ENCODE results near the gene MACIR. TPM values are rescaled to one million over a fixed set of nuclear protein-coding genes. Genes with fewer than 3 reads are reported as not detected.

MACIR gene
- total RNA-seq, 1 donor from 2014 or later, result 11.9 TPM

- no peak overlapping the region for H3K27ac Mint-ChIP-seq
- H3K4me3 Mint-ChIP-seq, result no peak overlapping the region
- H3K4me1 Mint-ChIP-seq (ENCODE audit: low read depth), result no peaks in the 10 kb centered on the region
- intact Hi-C loops (cut with micrococcal nuclease), result loop anchor here (1.0 to 10.0 kb wide), 6 partner anchors 86 to 689 kb away; partner anchors contain the start of genes GIN1 and PPIP5K2
- peaks cover 26% of the 10 kb centered on the region for H3K27me3 Mint-ChIP-seq (ENCODE audit: insufficient read depth)
- no peak for DNase-seq (ENCODE audit: low spot score)
- no peaks in the 10 kb centered on the region for H3K36me3 Mint-ChIP-seq (ENCODE audit: low read depth)
- H3K9me3 Mint-ChIP-seq, result no peaks in the 10 kb centered on the region
Measured at GRCh38 chr5:103224894-103225246, 33.7 kb upstream of the MACIR start.

DNA sequence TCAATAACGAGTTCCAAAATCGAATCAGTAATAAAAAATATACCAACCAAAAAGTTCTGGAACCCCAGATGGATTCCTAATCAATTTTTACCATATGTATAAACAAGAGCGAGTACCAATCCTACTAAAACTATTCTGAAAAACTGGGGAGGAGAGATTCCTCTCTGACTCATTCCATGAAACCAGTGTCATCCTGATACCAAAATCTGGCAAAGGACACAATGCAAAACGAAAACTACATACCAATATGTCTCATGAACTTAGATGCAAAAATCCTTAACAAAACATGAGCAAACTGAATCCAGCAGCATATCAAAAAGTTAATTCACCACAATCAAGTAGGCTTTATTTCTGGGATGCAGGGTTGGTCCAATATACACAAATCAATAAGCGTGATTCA is 30.5 kb upstream of the MACIR start:
- Mint-ChIP-seq H3K9me3 (no peaks in the 10 kb centered on the region), H3K4me3 (no peak overlapping the region), H3K4me1 (ENCODE audit: low read depth) (no peaks in the 10 kb centered on the region), H3K27ac (no peak overlapping the region), H3K27me3 (ENCODE audit: insufficient read depth) (peaks cover 29% of the 10 kb centered on the region), H3K36me3 (ENCODE audit: low read depth) (no peaks in the 10 kb centered on the region)
- intact Hi-C loops (cut with micrococcal nuclease), result loop anchor here (10.0 kb wide), 2 partner anchors 183 to 443 kb away; no protein-coding TSS in a partner anchor
- DNase-seq (ENCODE audit: low spot score), result no peak

GRCh38 chr5:103228588-103228987 is 30.0 kb upstream of the MACIR start:
- H3K36me3 Mint-ChIP-seq (ENCODE audit: low read depth), result no peaks in the 10 kb centered on the region
- intact Hi-C loops (cut with micrococcal nuclease), result loop anchor here (10.0 kb wide), 2 partner anchors 184 to 444 kb away; no protein-coding TSS in a partner anchor
- H3K9me3 Mint-ChIP-seq, result no peaks in the 10 kb centered on the region
- H3K27ac Mint-ChIP-seq, result no peak overlapping the region
- no peak overlapping the region for H3K4me3 Mint-ChIP-seq
- DNase-seq (ENCODE audit: low spot score), result no peak
- no peaks in the 10 kb centered on the region for H3K4me1 Mint-ChIP-seq (ENCODE audit: low read depth)
- peaks cover 31% of the 10 kb centered on the region for H3K27me3 Mint-ChIP-seq (ENCODE audit: insufficient read depth)

- Mint-ChIP-seq H3K27ac (no peak overlapping the region), H3K9me3 (no peaks in the 10 kb centered on the region), H3K4me1 (ENCODE audit: low read depth) (no peaks in the 10 kb centered on the region), H3K27me3 (ENCODE audit: insufficient read depth) (peaks cover 35% of the 10 kb centered on the region), H3K36me3 (ENCODE audit: low read depth) (no peaks in the 10 kb centered on the region), H3K4me3 (no peak overlapping the region)
- DNase-seq (ENCODE audit: low spot score), result no peak
- intact Hi-C loops (cut with micrococcal nuclease), result loop anchor here (1.0 kb wide), 1 partner anchor 243 kb away; no protein-coding TSS in a partner anchor
Measured at GRCh38 chr5:103232393-103232999, 26.1 kb upstream of the MACIR start.

DNA sequence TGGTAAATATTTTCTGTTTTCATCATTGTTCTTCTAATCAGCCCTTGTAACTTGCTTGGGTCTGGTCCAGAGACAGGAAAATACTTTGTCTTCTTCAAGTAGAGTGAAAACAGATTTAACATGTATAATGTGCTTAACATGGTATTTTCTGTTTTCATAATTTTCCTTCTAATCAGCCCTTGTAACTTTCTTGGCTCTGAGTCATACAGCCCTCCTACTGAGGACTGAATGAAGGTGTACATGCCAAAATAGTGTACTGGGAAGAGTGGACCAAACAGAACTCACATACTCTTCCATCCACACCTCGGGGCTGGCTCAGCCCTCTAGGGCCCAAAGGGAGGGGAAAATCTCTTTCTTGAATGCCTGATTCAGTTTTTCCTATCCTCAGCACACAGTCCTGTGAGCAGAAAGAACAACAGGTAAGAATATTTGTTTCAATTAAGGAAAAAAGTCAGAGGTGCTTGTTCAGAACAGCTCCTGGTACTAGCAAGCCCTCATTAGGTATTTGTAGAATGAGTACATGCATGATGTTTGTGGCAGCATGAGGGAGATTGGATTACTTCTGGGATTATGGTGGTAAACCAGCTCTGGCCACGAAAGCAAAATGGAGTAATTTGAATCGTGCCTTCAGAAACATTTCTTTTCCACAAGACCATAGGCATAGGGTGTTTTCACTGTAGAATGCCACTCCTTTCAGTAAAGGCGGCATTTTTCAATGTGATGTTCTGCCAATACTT is 24.2 kb upstream of the MACIR start:
- no peak overlapping the region for H3K4me3 Mint-ChIP-seq
- no peak overlapping the region for H3K27ac Mint-ChIP-seq
- intact Hi-C loops (cut with micrococcal nuclease), result no loop called here
- DNase-seq (ENCODE audit: low spot score), result no peak
- H3K36me3 Mint-ChIP-seq (ENCODE audit: low read depth), result no peaks in the 10 kb centered on the region
- peaks cover 30% of the 10 kb centered on the region for H3K27me3 Mint-ChIP-seq (ENCODE audit: insufficient read depth)
- no peaks in the 10 kb centered on the region for H3K4me1 Mint-ChIP-seq (ENCODE audit: low read depth)
- peaks cover 5% of the 10 kb centered on the region for H3K9me3 Mint-ChIP-seq

DNA sequence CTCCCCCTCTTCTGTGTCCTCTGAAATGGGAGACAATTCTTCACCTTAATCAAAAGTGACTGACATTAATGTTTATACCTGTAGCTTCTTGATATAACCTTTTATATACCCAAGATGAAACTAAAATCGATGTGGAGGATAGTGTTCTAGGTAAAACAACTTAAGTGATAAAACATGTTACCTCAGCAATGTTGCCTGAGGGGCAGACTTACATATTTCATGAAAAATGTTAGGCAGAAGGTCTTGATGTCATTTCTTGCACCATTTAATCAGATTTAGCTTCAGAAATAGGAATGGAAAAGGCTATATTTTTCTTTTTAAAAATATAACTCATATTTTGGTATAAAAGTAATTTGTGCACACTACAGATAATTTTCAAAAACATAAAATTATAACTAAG is 22.7 kb upstream of the MACIR start:
- Mint-ChIP-seq H3K27me3 (ENCODE audit: insufficient read depth) (peaks cover 36% of the 10 kb centered on the region), H3K9me3 (peaks cover 10% of the 10 kb centered on the region), H3K27ac (no peak overlapping the region), H3K4me3 (no peak overlapping the region), H3K36me3 (ENCODE audit: low read depth) (no peaks in the 10 kb centered on the region), H3K4me1 (ENCODE audit: low read depth) (no peaks in the 10 kb centered on the region)
- intact Hi-C loops (cut with micrococcal nuclease), result no loop called here
- no peak for DNase-seq (ENCODE audit: low spot score)

DNA sequence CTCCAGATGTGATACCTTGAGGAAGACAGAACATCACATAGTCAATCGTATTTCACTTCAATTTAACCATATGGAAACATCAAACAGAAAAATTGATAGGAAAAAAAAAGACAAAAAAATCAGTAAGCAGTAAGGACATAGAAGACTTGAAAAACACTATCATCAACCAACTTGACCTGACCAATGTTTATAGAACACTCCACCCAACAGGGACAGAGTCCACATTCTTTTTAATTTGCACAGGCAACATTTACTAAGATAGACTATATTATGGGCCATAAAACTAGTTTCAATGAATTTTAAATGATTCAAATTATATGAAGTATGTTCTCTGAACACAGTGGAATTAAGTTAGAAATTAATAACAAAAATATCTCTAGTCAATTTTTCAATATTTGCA is 20.8 kb upstream of the MACIR start:
- H3K4me3 Mint-ChIP-seq, result no peak overlapping the region
- H3K36me3 Mint-ChIP-seq (ENCODE audit: low read depth), result no peaks in the 10 kb centered on the region
- H3K4me1 Mint-ChIP-seq (ENCODE audit: low read depth), result no peaks in the 10 kb centered on the region
- no peak for DNase-seq (ENCODE audit: low spot score)
- no peak overlapping the region for H3K27ac Mint-ChIP-seq
- intact Hi-C loops (cut with micrococcal nuclease), result no loop called here
- peaks cover 10% of the 10 kb centered on the region for H3K9me3 Mint-ChIP-seq
- H3K27me3 Mint-ChIP-seq (ENCODE audit: insufficient read depth), result peaks cover 36% of the 10 kb centered on the region

- no peak overlapping the region for H3K4me3 Mint-ChIP-seq
- peaks cover 10% of the 10 kb centered on the region for H3K9me3 Mint-ChIP-seq
- H3K27me3 Mint-ChIP-seq (ENCODE audit: insufficient read depth), result peaks cover 58% of the 10 kb centered on the region
- H3K36me3 Mint-ChIP-seq (ENCODE audit: low read depth), result no peaks in the 10 kb centered on the region
- peaks cover 8% of the 10 kb centered on the region for H3K4me1 Mint-ChIP-seq (ENCODE audit: low read depth)
- intact Hi-C loops (cut with micrococcal nuclease), result no loop called here
- H3K27ac Mint-ChIP-seq, result no peak overlapping the region
- no peak for DNase-seq (ENCODE audit: low spot score)
Measured at GRCh38 chr5:103243665-103244064, 14.9 kb upstream of the MACIR start.

DNA sequence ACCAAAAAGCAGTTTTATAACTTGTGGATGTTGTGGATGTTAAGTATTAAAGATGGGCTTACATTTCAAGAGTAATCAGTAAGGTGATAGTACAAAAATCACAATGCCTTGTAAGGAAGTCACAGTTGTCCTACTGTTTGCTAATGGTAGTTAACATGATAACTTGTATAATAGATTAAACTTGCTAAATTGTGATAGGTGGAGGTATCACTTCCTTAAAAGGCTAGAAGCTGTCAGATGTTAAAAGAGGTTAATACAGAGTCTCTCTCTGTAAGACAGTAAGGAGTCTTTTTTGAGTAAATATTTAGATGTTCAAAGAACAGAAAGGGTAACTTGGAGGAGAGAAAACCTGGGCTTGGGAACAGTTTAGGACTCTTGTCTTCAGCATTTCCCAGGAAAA is 14.2 kb upstream of the MACIR start:
- Mint-ChIP-seq H3K27ac (no peak overlapping the region), H3K27me3 (ENCODE audit: insufficient read depth) (peaks cover 59% of the 10 kb centered on the region), H3K4me1 (ENCODE audit: low read depth) (peaks cover 8% of the 10 kb centered on the region), H3K36me3 (ENCODE audit: low read depth) (no peaks in the 10 kb centered on the region), H3K9me3 (peaks cover 4% of the 10 kb centered on the region), H3K4me3 (no peak overlapping the region)
- intact Hi-C loops (cut with micrococcal nuclease), result no loop called here
- no peak for DNase-seq (ENCODE audit: low spot score)

DNA sequence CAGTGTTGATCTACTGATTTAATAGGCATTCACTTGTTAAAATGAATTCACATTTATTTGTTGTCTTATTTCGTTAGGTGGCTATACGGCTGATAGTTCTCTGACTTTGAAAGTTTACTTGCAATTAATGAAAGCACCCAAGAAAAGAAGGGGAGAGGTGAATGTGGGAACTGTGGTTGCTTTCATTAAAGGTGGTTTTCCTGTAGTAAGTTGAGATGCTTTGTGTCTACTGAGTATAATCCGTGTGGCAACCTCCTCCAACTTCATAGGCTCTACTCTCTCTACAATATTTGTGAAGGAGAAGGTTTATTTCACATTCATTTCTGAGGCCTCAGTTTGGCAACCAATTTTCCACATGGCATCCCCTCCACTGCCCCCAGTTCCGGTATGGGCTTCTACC is 12.8 kb upstream of the MACIR start:
- peaks cover 8% of the 10 kb centered on the region for H3K4me1 Mint-ChIP-seq (ENCODE audit: low read depth)
- intact Hi-C loops (cut with micrococcal nuclease), result no loop called here
- H3K4me3 Mint-ChIP-seq, result no peak overlapping the region
- H3K27ac Mint-ChIP-seq, result no peak overlapping the region
- no peak for DNase-seq (ENCODE audit: low spot score)
- no peaks in the 10 kb centered on the region for H3K36me3 Mint-ChIP-seq (ENCODE audit: low read depth)
- H3K27me3 Mint-ChIP-seq (ENCODE audit: insufficient read depth), result peaks cover 62% of the 10 kb centered on the region
- no peaks in the 10 kb centered on the region for H3K9me3 Mint-ChIP-seq

DNA sequence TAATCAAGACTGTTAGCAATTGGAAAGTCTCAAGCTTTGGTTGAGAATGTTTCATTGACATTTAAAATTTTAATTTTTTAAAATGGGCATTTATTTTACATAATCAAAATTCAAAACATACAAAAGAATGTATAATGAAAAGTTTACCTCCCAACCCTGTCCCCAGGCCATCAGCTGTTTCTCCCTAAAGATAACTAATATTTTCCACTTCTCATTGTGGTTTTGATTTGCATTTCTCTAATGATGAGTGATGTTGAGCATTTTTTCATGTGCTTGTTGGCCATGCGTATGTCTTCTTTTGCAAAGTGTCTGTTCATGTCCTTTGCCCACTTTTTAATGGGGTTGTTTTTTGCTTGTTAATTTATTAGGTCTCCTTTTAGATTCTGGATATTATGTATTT is 11.4 kb upstream of the MACIR start:
- no peak for DNase-seq (ENCODE audit: low spot score)
- Mint-ChIP-seq H3K27ac (no peak overlapping the region), H3K27me3 (ENCODE audit: insufficient read depth) (peaks cover 69% of the 10 kb centered on the region), H3K4me1 (ENCODE audit: low read depth) (peaks cover 8% of the 10 kb centered on the region), H3K4me3 (no peak overlapping the region), H3K9me3 (no peaks in the 10 kb centered on the region), H3K36me3 (ENCODE audit: low read depth) (no peaks in the 10 kb centered on the region)
- intact Hi-C loops (cut with micrococcal nuclease), result no loop called here

- no peak for DNase-seq (ENCODE audit: low spot score)
- Mint-ChIP-seq H3K27me3 (ENCODE audit: insufficient read depth) (peaks cover 60% of the 10 kb centered on the region), H3K4me3 (no peak overlapping the region), H3K27ac (no peak overlapping the region), H3K36me3 (ENCODE audit: low read depth) (no peaks in the 10 kb centered on the region), H3K9me3 (no peaks in the 10 kb centered on the region), H3K4me1 (ENCODE audit: low read depth) (peaks cover 8% of the 10 kb centered on the region)
- intact Hi-C loops (cut with micrococcal nuclease), result no loop called here
Measured at GRCh38 chr5:103249068-103249467, 9.5 kb upstream of the MACIR start.

GRCh38 chr5:103254921-103255320 is 3.6 kb upstream of the MACIR start:
- Mint-ChIP-seq H3K27me3 (ENCODE audit: insufficient read depth) (peaks cover 32% of the 10 kb centered on the region), H3K36me3 (ENCODE audit: low read depth) (no peaks in the 10 kb centered on the region), H3K4me1 (ENCODE audit: low read depth) (peaks cover 8% of the 10 kb centered on the region), H3K9me3 (no peaks in the 10 kb centered on the region), H3K27ac (no peak overlapping the region), H3K4me3 (no peak overlapping the region)
- DNase-seq (ENCODE audit: low spot score), result no peak
- intact Hi-C loops (cut with micrococcal nuclease), result loop anchor here (5.0 kb wide), 2 partner anchors 102 to 498 kb away; partner anchors contain the start of gene PAM
